Measurements from ENCODE around the gene RCSD1.

The RCSD1 gene

GRCh38 chr1:167748906-167749305 lies 118.9 kb downstream of the RCSD1 start:
- DNase-seq = no peak

GRCh38 chr1:167749741-167750140 lies 119.7 kb downstream of the RCSD1 start:
- no peak for DNase-seq

- DNase-seq = no peak
Observed at GRCh38 chr1:167750641-167751040, 120.6 kb downstream of the RCSD1 start.

- DNase-seq = no peak
Observed at GRCh38 chr1:167751676-167752075, 121.6 kb downstream of the RCSD1 start.

- DNase-seq = no peak
Observed at GRCh38 chr1:167752219-167752985, 122.4 kb downstream of the RCSD1 start.

GRCh38 chr1:167755654-167756053 lies 125.6 kb downstream of the RCSD1 start:
- no peak for DNase-seq
